ENCODE measurements around the gene SSBP4.

The SSBP4 gene

GRCh38 chr19:18434411-18435175 is 15.4 kb downstream of the SSBP4 start:
- DNase-seq = no peak

GRCh38 chr19:18435178-18435841 is 16.1 kb downstream of the SSBP4 start:
- DNase-seq = no peak

GRCh38 chr19:18435842-18436670 is 16.9 kb downstream of the SSBP4 start:
- DNase-seq = no peak

DNA sequence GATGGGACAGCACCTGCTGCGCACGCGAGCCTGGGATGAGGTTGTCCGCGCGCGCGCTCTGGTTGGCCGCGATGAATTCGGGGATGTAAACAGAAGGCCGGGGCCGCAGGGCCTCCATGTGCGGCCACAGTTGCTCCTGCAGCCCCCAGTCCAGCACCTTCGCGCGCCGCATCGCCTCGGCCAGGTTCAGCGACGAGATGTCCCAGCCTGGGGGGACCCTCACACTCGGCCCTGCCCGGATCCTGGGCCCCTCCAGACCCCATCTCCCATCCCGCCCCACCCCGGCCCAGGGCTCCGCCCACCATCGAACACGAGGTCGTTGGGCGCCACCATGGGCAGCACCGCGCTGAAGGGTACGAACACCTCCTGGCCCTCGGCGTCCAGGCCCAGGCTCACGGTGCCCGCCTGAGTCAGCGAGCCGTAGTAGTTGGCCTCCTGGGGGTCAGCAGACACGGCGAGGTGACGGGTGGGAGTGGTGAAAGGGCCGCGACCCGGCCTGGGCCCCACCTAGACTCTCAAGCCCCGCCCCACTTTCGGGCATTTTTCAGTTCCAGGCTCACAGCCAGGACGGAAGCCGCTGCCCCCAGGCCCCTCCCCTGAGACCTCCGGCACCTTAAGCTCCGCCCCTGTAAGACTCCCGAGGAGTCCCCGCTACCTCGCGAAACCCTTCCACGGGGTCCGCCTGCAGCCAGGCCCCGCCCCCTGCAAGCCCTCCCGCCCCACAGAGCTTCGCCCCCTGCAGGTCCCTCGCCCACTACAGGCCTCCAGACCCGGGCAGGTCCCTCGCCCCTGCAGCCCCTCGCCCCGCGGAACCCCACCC is 17.7 kb downstream of the SSBP4 start:
- DNase-seq = peak; percentile 65

GRCh38 chr19:18437491-18438330 is 18.5 kb downstream of the SSBP4 start, which contains the start of gene ISYNA1:
Gene ISYNA1, minus strand, starts transcription at chr19:18438133. Its CDS starts 154 bp downstream, at chr19:18437979.
- DNase-seq = peak; percentile 48

GRCh38 chr19:18438331-18439024 is 19.3 kb downstream of the SSBP4 start:
- no peak for DNase-seq

- DNase-seq = no peak
Observed at GRCh38 chr19:18439025-18439909, 20.1 kb downstream of the SSBP4 start.

DNA sequence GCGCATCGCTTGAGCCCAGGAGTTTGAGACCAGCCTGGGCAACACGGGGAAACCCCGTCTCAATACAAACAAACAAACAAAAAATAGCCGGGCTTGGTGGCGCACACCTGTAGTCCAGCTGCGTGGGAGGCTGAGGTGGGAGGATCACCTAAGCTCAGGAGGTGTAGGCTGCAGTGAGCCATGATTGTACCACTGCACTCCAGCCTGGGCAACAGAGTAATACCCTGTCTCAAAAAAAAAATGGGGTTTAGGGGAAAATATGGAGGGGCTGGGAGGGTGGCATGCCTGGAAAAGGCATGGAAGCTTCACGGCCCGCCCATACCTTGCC is 20.7 kb downstream of the SSBP4 start:
- no peak for DNase-seq

- DNase-seq = peak; percentile 38
Observed at GRCh38 chr19:18440415-18440877, 21.2 kb downstream of the SSBP4 start.

DNA sequence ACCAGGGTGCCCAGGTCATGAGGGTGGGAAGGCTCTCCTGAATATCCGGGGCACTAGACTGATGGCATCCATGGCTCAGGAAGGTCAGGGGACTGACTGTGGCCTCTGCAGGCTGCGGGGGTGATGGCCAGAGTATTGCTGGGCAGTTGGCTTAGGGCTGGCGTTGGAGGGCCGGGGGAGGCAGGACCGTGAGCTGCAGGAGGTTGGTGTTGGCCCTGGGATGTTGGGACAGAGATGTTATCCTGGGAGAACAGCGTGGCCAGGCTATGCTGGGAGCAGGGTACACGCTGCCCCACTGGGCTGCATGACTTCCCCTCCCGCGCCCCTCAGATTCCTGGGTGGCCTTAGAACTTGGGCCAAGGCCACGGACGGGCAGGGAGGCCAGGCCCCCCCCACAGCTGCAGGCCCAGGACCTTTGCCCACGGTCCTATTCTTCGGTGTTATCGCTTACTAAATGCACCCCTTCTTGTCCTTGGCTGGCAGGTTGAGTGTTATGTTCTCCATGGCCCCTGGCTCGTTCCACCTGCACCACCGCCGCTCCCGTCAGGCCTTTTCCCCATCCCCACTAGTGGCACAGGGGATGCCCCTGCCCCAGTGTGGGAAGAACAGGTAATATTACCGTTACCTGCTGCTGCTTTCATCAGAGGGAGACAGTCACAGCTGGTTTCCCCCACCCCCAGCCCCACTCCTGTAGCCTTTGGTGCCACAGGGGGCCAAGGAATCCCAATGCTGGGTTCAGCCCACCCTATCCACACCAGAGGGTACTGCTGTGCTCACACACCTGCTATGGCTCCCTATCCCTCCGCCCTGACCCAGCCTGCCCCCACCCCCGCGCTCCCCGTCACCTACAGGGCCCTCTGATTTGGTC is 22.0 kb downstream of the SSBP4 start:
- DNase-seq = no peak

GRCh38 chr19:18441804-18442788 is 22.9 kb downstream of the SSBP4 start:
- no peak for DNase-seq

DNA sequence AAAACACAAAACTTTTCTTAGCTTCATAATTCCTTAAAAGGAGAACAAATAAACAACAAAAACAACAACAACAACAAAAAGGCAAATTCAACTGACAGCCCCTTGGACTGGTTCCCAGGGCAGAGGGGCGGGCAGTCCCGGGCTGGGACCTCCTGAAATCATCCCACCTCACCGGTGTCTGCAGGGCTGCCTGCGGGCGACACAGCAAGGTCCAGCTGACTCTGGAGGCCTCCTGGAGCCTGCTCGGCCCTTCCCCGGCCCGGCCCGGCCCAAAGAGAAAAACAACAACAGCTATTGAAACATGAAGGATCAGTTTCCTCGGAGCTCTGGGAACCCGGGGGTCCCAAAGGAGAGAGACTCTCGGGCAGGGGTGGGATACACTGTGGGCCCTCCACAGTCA is 23.7 kb downstream of the SSBP4 start:
- no peak for DNase-seq

GRCh38 chr19:18443406-18443805 is 24.2 kb downstream of the SSBP4 start:
- no peak for DNase-seq

DNA sequence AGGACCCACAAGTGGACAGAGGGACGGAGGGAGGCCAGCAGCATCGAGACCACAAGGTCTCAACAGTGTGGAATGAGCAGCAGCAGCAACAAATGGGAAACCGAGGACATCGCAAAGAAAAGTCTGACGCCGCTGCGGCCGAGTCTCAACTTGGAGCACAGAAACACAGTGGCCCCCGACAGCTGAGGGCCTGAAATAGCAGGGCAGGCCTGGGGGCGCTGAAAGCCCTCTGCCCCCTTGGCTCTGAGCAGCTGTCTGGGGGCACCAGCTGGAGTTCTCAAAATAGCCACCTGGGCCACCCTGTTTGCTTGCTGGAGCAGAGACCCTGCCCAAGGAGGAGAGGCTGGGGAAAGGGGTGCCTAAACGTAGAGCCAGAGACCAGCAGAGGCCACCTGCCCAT is 24.6 kb downstream of the SSBP4 start:
- DNase-seq = no peak

DNA sequence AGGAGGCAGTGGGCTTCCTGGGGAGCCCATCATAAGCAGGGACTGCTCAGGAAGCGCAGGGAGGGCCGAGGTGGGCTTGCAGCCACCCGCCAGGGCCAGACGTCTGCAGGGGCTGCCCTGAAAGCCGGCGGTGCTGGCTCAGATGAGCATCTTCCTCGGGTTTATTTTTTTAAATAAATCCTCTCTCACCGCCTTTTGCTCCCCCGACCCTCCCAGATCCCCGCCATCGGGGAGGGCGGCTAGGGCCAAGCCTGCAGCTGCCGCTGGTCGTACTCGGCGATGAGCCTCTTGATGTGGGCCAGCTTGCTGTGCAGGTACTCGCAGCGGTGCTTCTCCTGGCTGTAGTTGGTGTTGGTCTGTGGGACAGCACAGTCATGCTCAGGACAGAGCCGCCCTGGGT is 25.3 kb downstream of the SSBP4 start:
- DNase-seq = no peak

DNA sequence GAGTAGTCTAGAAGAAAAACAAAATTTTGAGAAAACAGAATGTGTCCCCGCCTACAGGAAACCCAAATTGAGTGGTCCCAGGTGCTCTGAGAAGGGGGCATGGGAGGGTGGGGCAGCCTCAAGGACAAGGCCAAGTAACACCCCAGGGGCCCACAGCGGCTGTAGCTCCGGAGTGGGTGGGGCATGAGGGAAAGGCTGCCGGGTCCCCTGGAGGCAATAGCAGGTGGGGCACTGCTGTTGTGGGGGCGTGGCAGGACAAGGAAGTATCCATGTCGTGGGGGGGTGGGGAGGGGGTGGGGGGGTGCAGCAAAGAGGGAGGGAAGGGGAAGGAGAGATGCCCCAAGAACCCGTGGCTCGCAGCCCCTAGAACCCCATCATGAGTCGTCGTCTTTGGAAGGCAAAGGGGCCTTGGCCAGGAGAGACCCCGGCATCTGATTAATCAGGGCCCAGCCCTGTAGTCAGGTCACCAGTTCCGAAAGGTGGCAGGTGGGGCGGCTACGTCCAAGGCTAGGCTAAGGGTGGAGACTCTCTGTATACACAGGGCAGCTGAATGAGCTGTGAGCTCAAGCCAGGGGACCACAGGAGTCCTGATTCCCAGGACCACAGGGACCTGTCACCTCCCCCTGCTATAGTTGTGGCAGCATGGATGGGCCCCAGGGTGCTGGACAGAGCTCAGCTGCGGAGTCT is 26.2 kb downstream of the SSBP4 start:
- no peak for DNase-seq

Measured in activated CD4-positive, alpha-beta T cell treated with anti-CD3 and anti-CD28 coated beads, Interleukin-2, amount 50 U/mL, for 1 hour (primary cell).